ENCODE results near the gene ANO3.
"Not testable (repeated sequence)": the region's sequence is repeated elsewhere in the genome, so short reads cannot be mapped to it uniquely, and the experiment has no call there.

The ANO3 gene

DNA sequence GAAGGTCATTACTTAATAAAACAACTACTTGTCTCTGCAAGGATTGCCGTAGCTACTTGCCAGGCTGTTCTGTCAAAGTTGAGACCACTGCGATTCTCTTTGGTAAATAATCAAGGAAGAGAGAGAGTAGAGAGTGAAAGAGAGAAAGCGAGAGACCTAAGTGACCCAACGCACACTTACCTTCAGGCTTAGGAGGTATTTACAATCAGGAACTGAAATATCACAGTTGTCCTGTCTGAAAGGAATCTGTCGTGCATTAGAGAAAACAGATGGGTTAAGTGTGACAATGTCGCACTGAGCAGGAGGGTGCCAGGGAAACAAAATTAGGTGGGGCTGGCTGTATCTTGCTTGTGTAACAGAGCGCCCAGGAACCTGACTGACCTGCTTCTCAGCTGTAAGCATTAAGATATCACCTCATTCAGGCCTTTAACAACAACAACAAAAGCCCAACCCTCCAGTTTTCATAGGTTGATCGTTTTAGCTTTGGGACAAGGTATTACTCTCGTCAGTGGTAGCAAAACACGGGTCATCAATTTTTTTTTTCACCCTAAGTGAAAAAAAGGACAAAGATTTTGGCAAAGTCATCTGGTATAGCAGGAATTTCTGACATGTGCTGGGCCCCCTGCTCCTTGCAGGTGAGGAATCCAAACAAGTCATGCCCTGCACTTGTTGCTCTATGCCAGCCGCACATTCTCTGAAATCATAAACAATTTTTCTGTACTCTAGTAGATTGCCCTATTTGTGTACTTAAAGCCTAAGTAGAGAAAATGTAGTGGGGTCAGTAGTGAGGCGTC is 240.1 kb downstream of the ANO3 start, which contains the start of gene MUC15:
Gene MUC15, minus strand, starts transcription at position 403 of the 794 bp plus-strand sequence. CDS start 5,169 bp downstream, outside the sequence.
- in situ Hi-C loops (cut with MboI; ENCODE audit: low sequenced_read_pairs): no loop called here

- in situ Hi-C loops (cut with MboI; ENCODE audit: low sequenced_read_pairs): no loop called here
Measured at GRCh38 chr11:26572770-26573402, 241.0 kb downstream of the ANO3 start.

- in situ Hi-C loops (cut with MboI; ENCODE audit: low sequenced_read_pairs): no loop called here
Measured at GRCh38 chr11:26573896-26574295, 242.0 kb downstream of the ANO3 start.

DNA sequence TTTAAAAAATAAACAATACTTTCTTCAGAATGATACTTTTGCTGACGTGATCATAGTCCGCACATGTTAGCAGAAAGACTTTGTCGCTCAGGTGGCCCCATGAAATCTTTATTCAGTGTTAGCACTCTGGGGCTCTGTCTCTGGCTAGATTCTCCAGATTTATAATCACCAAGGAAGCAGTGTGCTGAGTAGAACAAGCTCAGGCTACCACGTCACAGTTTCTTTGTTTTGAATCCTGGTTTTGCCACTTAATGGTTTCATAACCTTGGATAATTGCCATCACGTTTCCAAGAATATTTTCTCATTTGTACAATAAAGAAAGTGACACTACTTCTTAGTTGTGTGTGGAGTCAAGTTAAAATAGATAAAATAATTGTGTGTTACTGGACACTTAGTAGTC is 244.0 kb downstream of the ANO3 start:
- in situ Hi-C loops (cut with MboI; ENCODE audit: low sequenced_read_pairs): no loop called here

GRCh38 chr11:26578998-26579661 is 247.2 kb downstream of the ANO3 start:
- in situ Hi-C loops (cut with MboI; ENCODE audit: low sequenced_read_pairs): no loop called here

- in situ Hi-C loops (cut with MboI; ENCODE audit: low sequenced_read_pairs): no loop called here
Measured at GRCh38 chr11:26579683-26580082, 247.8 kb downstream of the ANO3 start.

DNA sequence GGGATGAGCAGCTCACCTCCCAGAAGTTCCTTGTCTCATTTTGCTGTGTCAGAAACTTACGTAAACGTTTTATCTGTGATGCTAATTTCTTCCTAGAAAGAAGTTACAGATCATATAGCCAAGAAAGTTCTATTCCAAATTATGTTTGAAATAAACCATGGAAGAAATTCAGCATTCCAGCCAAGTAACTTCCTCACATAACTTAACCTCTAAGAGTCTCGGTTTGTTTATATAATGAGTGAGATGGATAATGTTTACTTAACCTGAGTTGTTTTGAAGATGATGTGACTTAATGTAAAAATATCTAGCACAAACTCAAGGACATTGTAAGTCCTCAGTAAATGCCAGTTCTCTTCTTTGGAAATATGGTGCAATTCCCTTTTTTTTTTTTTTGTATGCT is 249.0 kb downstream of the ANO3 start:
- in situ Hi-C loops (cut with MboI; ENCODE audit: low sequenced_read_pairs): no loop called here

DNA sequence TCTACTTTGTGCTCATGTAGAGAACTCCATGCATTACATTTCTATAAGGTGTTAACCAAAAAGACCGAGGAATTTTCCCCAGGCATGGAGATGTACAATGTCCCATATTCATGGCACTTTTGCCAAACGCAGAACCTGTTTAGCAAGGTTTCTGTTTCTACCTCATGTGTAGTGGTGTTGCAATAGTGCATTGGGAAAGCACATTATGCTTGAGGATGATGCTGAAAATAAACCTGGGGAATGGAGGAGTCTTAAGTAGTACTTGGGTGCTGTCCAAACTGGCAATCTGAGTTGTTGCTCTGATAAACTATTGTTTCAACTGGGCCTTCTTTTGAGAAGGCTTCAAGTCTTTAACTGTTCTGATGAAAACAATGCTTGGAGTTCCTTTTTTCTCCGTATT is 251.6 kb downstream of the ANO3 start:
- in situ Hi-C loops (cut with MboI; ENCODE audit: low sequenced_read_pairs): no loop called here

GRCh38 chr11:26584818-26585217 is 252.9 kb downstream of the ANO3 start:
- in situ Hi-C loops (cut with MboI; ENCODE audit: low sequenced_read_pairs): no loop called here

DNA sequence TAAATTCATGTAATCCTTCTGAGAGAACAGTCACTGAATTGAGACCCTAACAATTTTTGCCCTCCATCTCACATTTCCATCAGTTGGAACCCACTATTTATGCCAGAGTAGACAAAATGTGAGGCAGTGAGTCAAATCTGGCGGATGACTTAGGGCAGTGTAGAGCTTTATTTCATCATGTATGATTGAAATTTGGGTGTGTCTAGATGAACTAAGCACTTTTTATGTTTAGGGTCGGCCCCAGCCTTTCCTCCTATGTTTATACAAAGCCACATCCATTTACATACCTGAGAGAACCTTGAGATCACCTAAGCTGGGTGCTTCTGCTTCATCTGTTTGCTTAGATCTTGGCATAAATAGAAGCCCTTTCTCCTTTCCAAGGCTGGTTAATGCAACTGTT is 255.1 kb downstream of the ANO3 start:
- in situ Hi-C loops (cut with MboI; ENCODE audit: low sequenced_read_pairs): no loop called here

- in situ Hi-C loops (cut with MboI; ENCODE audit: low sequenced_read_pairs): no loop called here
Measured at GRCh38 chr11:26593691-26594090, 261.8 kb downstream of the ANO3 start.

DNA sequence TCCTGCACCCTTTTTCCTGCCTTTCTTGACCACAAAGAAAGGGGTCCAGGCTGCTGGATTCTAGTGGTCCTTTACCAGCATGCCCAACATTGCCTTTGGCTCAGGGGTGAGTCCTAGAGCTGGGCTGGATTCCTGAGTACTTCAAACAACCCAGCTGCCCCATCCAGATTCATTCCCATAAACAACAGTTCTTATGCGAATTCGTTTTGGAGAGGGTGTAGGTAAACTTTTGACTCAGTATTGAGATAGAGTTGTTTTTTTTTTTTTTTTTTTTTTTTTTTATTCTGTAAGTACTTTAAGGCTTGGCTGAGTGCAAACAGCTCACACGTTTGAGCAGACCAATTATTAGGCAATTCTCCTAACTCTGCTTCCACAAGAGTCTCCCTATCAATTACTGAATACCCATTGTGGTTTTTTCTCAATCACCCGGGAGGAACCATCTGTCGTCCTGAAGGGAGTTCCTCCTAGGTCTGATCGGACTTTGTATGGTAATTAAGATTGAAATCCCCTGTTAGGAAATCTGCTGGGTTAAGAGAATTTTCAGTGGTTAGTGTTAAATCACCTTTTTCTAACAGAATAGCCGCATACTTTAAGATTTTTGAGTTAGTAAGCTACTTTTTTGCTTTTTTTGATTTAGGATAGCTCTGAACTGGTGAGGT is 263.4 kb downstream of the ANO3 start:
- in situ Hi-C loops (cut with MboI; ENCODE audit: low sequenced_read_pairs): not testable (repeated sequence)

DNA sequence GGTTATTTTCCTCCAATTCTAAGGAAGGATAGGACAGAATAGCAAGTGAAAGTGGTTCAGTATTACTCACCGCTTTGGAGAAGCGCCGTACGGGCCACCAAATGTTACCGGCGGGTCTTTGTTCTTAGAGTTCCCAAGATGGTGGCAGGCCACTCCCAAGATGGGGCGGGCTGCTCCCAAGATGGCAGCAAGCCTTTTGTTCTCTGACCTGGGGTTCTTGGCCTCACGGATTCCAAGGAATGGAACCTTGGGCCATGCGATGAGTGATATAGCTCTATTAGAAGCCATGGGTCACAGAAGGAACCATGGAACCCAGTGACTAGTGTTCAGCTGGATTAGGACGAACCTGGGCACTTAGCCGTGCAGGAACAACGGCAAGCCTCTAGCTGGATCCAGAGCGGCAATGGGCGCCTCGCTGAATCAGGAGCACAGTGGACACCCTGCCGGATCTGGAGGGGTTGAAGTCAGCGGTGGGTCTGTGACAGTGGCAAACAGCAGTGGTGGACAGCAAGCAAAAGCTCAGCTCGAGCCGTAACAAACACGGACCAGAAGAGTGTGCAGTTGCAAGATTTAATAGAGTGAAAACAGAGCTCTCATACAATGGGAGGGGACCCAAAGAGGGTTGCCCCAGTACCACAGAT is 265.2 kb downstream of the ANO3 start:
- in situ Hi-C loops (cut with MboI; ENCODE audit: low sequenced_read_pairs): not testable (repeated sequence)

GRCh38 chr11:26597899-26598298 is 266.0 kb downstream of the ANO3 start:
- in situ Hi-C loops (cut with MboI; ENCODE audit: low sequenced_read_pairs): no loop called here

- in situ Hi-C loops (cut with MboI; ENCODE audit: low sequenced_read_pairs): no loop called here
Measured at GRCh38 chr11:26599425-26599824, 267.5 kb downstream of the ANO3 start.

- in situ Hi-C loops (cut with MboI; ENCODE audit: low sequenced_read_pairs): no loop called here
Measured at GRCh38 chr11:26599876-26600434, 268.0 kb downstream of the ANO3 start.

DNA sequence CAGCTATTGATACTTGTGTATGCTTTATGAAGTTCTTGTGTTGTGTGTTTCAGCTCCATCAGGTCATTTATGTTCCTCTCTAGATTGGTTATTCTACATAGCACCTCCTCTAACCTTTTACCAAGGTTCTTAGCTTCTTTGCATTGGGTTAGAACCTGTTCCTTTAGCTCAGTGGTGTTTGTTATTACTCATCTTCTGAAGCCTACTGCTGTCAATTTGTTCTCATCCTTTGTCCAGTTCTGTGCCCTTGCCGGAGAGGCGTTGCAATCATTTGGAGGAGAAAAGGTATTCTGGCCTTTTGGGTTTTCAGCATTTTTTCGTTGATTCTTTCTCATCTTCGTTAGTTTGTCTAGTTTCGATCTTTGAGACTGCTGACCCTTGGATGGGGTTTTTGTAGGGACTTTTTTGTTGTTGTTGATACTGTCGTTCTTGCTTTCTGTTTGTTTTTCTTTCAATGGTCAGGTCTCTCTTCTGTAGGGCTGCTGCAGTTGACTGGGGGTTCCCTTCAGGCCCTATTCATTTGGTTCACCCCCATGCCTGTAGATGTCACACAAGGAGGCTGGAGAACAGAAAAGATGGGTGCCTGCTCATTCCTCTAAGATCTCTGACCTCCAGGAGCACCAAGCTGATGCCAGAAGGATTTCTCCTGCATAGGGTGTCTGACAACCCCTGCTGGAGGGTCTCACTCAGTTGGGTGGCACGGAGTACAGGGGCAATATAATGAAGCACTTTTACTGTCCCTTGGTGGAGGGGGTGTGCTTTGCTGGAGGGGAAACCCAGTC is 276.0 kb downstream of the ANO3 start:
- in situ Hi-C loops (cut with MboI; ENCODE audit: low sequenced_read_pairs): no loop called here

- in situ Hi-C loops (cut with MboI; ENCODE audit: low sequenced_read_pairs): no loop called here
Measured at GRCh38 chr11:26608507-26609146, 276.7 kb downstream of the ANO3 start.

GRCh38 chr11:26613759-26614158 is 281.8 kb downstream of the ANO3 start:
- in situ Hi-C loops (cut with MboI; ENCODE audit: low sequenced_read_pairs): no loop called here
